HCT116 (cell line): ENCODE results near the gene MAP4K1. TPM values are rescaled to one million over a fixed set of nuclear protein-coding genes. Genes with fewer than 3 reads are reported as not detected.

Experiments used
- ATAC-seq: fragments of 200-7000 bp; cut with Tn5 transposase; 2 replicates; pipeline ENCODE4 v1.9.1; 2020; ENCODE audit warnings: mild to moderate bottlenecking, moderate library complexity
- BruUV-seq: library from RNA; stranded (reverse); fragments of 400-500 nt; replicated peaks from 2 replicates; lab custom pipeline; 2021; lab: Mats Ljungman, UMichigan
- CTCF ChIA-PET: fragments of 300-600 bp; sonication (Branson Sonifier 250); formaldehyde crosslinking; loops from one replicate; lab custom pipeline; 2021; ENCODE audit warnings: antibody characterized with exemption; lab: Charles Lee
- POLR2A ChIA-PET: fragments of 300-600, 350-600 bp; sonication (Branson Sonifier 250); formaldehyde crosslinking; loops from one replicate; lab custom pipeline; 2021; ENCODE audit warnings: antibody characterized with exemption; lab: Charles Lee
- RAD21 ChIA-PET, 2 experiments: fragments of 300-600 bp; sonication (Branson Sonifier 250); formaldehyde crosslinking; loops; one replicate each; lab custom pipeline; 2023; ENCODE audit warnings: low total read pairs in 2 of 2; ENCODE audit not compliant: uncharacterized antibody in 2 of 2, unreplicated experiment in 2 of 2, low non-redundant PET in 1 of 2; lab: Charles Lee
- DNase-seq: peaks from one replicate; pipeline ENCODE4 v3.0.0-alpha.2; 2010; ENCODE audit warnings: low read depth, low spot score
- H2AFZ ChIP-seq: fragments of 200-600 bp; shearing (Covaris generic), sonication (generic); 2 replicates; pipeline ENCODE4 v1.6.1; 2017; ENCODE audit warnings: low read depth, mixed run types, mixed read lengths, antibody characterized with exemption, low read length; ENCODE audit not compliant: poor library complexity, severe bottlenecking
- H3K27ac ChIP-seq: 2 replicates; pipeline ENCODE4 v1.5.1; 2012; ENCODE audit warnings: low read depth, low read length
- H3K27me3 ChIP-seq: fragments of 200-600 bp; sonication (generic); 2 replicates; pipeline ENCODE4 v1.6.1; 2016; ENCODE audit warnings: mixed run types, low read length, mixed read lengths; ENCODE audit not compliant: insufficient read depth
- H3K36me3 ChIP-seq, 2 experiments: fragments of 200-500 bp in 1 of 2; fragments of 200-600 bp in 1 of 2; sonication (Bioruptor generic) in 1 of 2; sonication (generic) in 1 of 2; 2 replicates each; pipeline versions ENCODE4 v1.5.1 to v1.6.1; 2014 to 2016; ENCODE audit warnings: low read length in 2 of 2, inconsistent platforms in 1 of 2, mixed read lengths in 1 of 2, mixed run types in 1 of 2; ENCODE audit not compliant: insufficient read depth in 2 of 2, control insufficient read depth in 1 of 2
- H3K4me1 ChIP-seq, 2 experiments: fragments of 200-600 bp in 1 of 2; sonication (generic) in 1 of 2; 2 replicates each; pipeline versions ENCODE4 v1.5.1 to v1.6.1; 2012 to 2017; ENCODE audit warnings: low read length in 2 of 2, inconsistent platforms in 1 of 2, mild to moderate bottlenecking in 1 of 2, mixed read lengths in 1 of 2, mixed run types in 1 of 2, moderate library complexity in 1 of 2; ENCODE audit not compliant: insufficient read depth in 2 of 2, control insufficient read depth in 1 of 2
- H3K4me2 ChIP-seq: fragments of 200-600 bp; sonication (generic); 2 replicates; pipeline ENCODE4 v1.6.1; 2017; ENCODE audit warnings: mixed run types, low read length, mixed read lengths
- H3K4me3 ChIP-seq, 2 experiments: fragments of 200-600 bp in 1 of 2; sonication (generic) in 1 of 2; replicated peaks in 1 of 2; 2 replicates each; pipeline ENCODE4 v1.5.1; 2011 to 2016; ENCODE audit warnings: low read length in 2 of 2, control low read depth in 1 of 2, low read depth in 1 of 2, mild to moderate bottlenecking in 1 of 2, mixed read lengths in 1 of 2, mixed run types in 1 of 2
- H3K79me2 ChIP-seq: fragments of 200-600 bp; sonication (generic); 2 replicates; pipeline ENCODE4 v1.6.1; 2017; ENCODE audit warnings: mild to moderate bottlenecking, mixed run types, low read length, moderate library complexity, mixed read lengths; ENCODE audit not compliant: insufficient read depth
- H3K9ac ChIP-seq: fragments of 200-600 bp; sonication (generic); 2 replicates; pipeline ENCODE4 v1.6.1; 2016; ENCODE audit warnings: low read length, mixed read lengths
- H3K9me2 ChIP-seq: fragments of 200-600 bp; sonication (generic), shearing (Covaris generic); 2 replicates; pipeline ENCODE4 v1.6.1; 2017; ENCODE audit warnings: mixed run types, mild to moderate bottlenecking, moderate library complexity; ENCODE audit not compliant: insufficient read depth
- H3K9me3 ChIP-seq, 2 experiments: fragments of 200-500 bp in 1 of 2; fragments of 200-600 bp in 1 of 2; sonication (Bioruptor generic) in 1 of 2; sonication (generic) in 1 of 2; 2 replicates each; pipeline ENCODE4 v1.6.1; 2014 to 2017; ENCODE audit warnings: low read length in 2 of 2, mixed read lengths in 2 of 2, inconsistent platforms in 1 of 2, low read depth in 1 of 2, mild to moderate bottlenecking in 1 of 2, mixed run types in 1 of 2, moderate library complexity in 1 of 2; ENCODE audit not compliant: control insufficient read depth in 1 of 2, insufficient read depth in 1 of 2
- H4K20me1 ChIP-seq: fragments of 200-600 bp; sonication (generic), shearing (Covaris generic); 2 replicates; pipeline ENCODE4 v1.6.1; 2017; ENCODE audit warnings: mixed run types, mild to moderate bottlenecking, moderate library complexity; ENCODE audit not compliant: insufficient read depth
- CBX3 ChIP-seq: IDR thresholded peaks from 2 replicates; pipeline ENCODE4 v1.6.1; 2012; ENCODE audit warnings: low read depth
- CTCF ChIP-seq, 3 experiments: fragments of 200-600 bp in 1 of 3; sonication (generic) in 1 of 3; IDR thresholded peaks in 2 of 3; conservative IDR thresholded peaks in 1 of 3; 2 replicates each; pipeline ENCODE4 v1.5.1; 2012 to 2017; ENCODE audit warnings: low read depth in 2 of 3, low read length in 2 of 3, antibody characterized with exemption in 1 of 3, borderline replicate concordance in 1 of 3, control low read depth in 1 of 3, mild to moderate bottlenecking in 1 of 3, mixed read lengths in 1 of 3, mixed run types in 1 of 3, moderate library complexity in 1 of 3; ENCODE audit not compliant: insufficient read depth in 1 of 3
- ELF1 ChIP-seq: IDR thresholded peaks from 2 replicates; pipeline ENCODE4 v1.6.1; 2012; ENCODE audit warnings: low read depth, borderline replicate concordance
- EZH2 ChIP-seq: fragments of 200-600 bp; sonication (generic); IDR thresholded peaks from 2 replicates; pipeline ENCODE4 v1.6.1; 2017; ENCODE audit warnings: antibody characterized with exemption, mixed run types
- EZH2phosphoT487 ChIP-seq: fragments of 200-600 bp; IDR thresholded peaks from 2 replicates; pipeline ENCODE4 v1.6.1; 2018; ENCODE audit warnings: antibody characterized with exemption, borderline replicate concordance
- POLR2A ChIP-seq: IDR thresholded peaks from 2 replicates; pipeline ENCODE4 v1.7.0; 2011; ENCODE audit warnings: borderline replicate concordance; ENCODE audit not compliant: insufficient read depth, insufficient read length; ENCODE audit errors: extremely low read depth
- POLR2AphosphoS5 ChIP-seq: IDR thresholded peaks from 2 replicates; pipeline ENCODE4 v1.6.1; 2011; ENCODE audit warnings: mild to moderate bottlenecking, low read depth, low read length, moderate library complexity
- REST ChIP-seq: IDR thresholded peaks from 2 replicates; pipeline ENCODE4 v1.6.1; 2012; ENCODE audit warnings: low read depth
- SIN3A ChIP-seq: IDR thresholded peaks from 2 replicates; pipeline ENCODE4 v1.6.1; 2012; ENCODE audit warnings: low read depth
- ZBTB33 ChIP-seq: IDR thresholded peaks from 2 replicates; pipeline ENCODE4 v1.6.1; 2011; ENCODE audit warnings: mild to moderate bottlenecking, low read length, moderate library complexity; ENCODE audit not compliant: insufficient replicate concordance; ENCODE audit errors: extremely low read depth
- ZFX ChIP-seq: fragments of 450-650 bp; IDR thresholded peaks from 2 replicates; pipeline ENCODE4 v1.6.1; 2017
- intact Hi-C: fragments of 100-400 bp; cut with micrococcal nuclease; formaldehyde crosslinking; loops from 2 replicates; pipeline ENCODE4 v1.10.0; 2022
- total RNA-seq: library from RNA; stranded (reverse); gene quantifications from one replicate; pipeline ENCODE4 v1.2.1, GENCODE V29; 2021; ENCODE audit not compliant: unreplicated experiment

MAP4K1 gene
- total RNA-seq, 1 experiment from 2014 or later = 9.1 TPM

- ATAC-seq = no peak
- Histone ChIP-seq H3K9me2 (no peaks in the 10 kb centered on the region), H4K20me1 (no peaks in the 10 kb centered on the region), H3K4me3 (no peak overlapping the region), H3K9me3 (no peaks in the 10 kb centered on the region), H3K27me3 (no peaks in the 10 kb centered on the region), H2AFZ (no peak overlapping the region), H3K4me1 (no peaks in the 10 kb centered on the region), H3K27ac (no peak overlapping the region), H3K79me2 (peaks cover 26% of the 10 kb centered on the region), H3K9ac (no peak overlapping the region), H3K4me2 (no peak overlapping the region), H3K36me3 (peaks cover 45 to 55% of the 10 kb centered on the region in 2 experiments; a peak in 3 of 4 replicates)
- no peak for DNase-seq
- ChIA-PET RAD21 (no interaction called here), POLR2A (no interaction called here), CTCF (no interaction called here)
- no TSS peak for BruUV-seq
- TF ChIP-seq ELF1 = no peak
- no peak for TF ChIP-seq EZH2
- TF ChIP-seq EZH2phosphoT487 = no peak
- intact Hi-C loops = no loop called here
Measured at GRCh38 chr19:38626401-38626800, 8.6 kb upstream of the MAP4K1 start.

GRCh38 chr19:38624822-38625221, 7.1 kb upstream of the MAP4K1 start:
- H3K27me3 ChIP-seq = no peaks in the 10 kb centered on the region
- RAD21 ChIA-PET = no interaction called here
- H3K4me2 ChIP-seq = no peak overlapping the region
- POLR2A ChIA-PET = no interaction called here
- H3K4me1 ChIP-seq = peaks cover 5 to 6% of the 10 kb centered on the region in 2 experiments; a peak in 3 of 4 replicates
- no peaks in the 10 kb centered on the region for H3K9me3 ChIP-seq
- no peaks in the 10 kb centered on the region for H4K20me1 ChIP-seq
- no peak overlapping the region for H3K9ac ChIP-seq
- H2AFZ ChIP-seq = no peak overlapping the region
- CTCF ChIA-PET = interaction anchor here (1.1 kb wide), 1 partner anchor 12 kb away, joined by 3 read pairs; no protein-coding TSS in a partner anchor
- H3K79me2 ChIP-seq = peaks cover 42% of the 10 kb centered on the region
- H3K4me3 ChIP-seq = no peak overlapping the region
- no peaks in the 10 kb centered on the region for H3K9me2 ChIP-seq
- no peak for DNase-seq
- no TSS peak for BruUV-seq
- intact Hi-C loops = no loop called here
- no peak for ATAC-seq
- H3K27ac ChIP-seq = no peak overlapping the region
- peaks cover 52 to 62% of the 10 kb centered on the region in 2 experiments; a peak in 3 of 4 replicates for H3K36me3 ChIP-seq
- no peak for TF ChIP-seq POLR2AphosphoS5
- TF ChIP-seq SIN3A = no peak
- no peak for TF ChIP-seq ZFX
- TF ChIP-seq REST = no peak
- TF ChIP-seq CBX3 = no peak
- no peak for TF ChIP-seq EZH2phosphoT487
- no peak for TF ChIP-seq EZH2
- TF ChIP-seq CTCF (IDR thresholded peaks at IDR 0.05 in 2 of 3, conservative IDR thresholded peaks at IDR 0.05 in 1 of 3; ENCODE audit: borderline replicate concordance in 1 of 3, insufficient read depth in 1 of 3, low read depth in 2 of 3, low read length in 2 of 3) = no peak
- TF ChIP-seq POLR2A = no peak
- TF ChIP-seq ZBTB33 = no peak
- TF ChIP-seq, all 23 proteins: peak for 0
